Ovary (tissue), 3 donors: ENCODE results near the gene NSMCE4A.

Source experiments
- CTCF ChIP-seq, 3 donors: fragments of 450-650 bp in 2 of 3; fragments of 200-600 bp in 1 of 3; IDR thresholded peaks; one replicate each; pipeline versions ENCODE4 v1.5.1 to v1.8.0; 2016 to 2022; ENCODE audit warnings: antibody characterized with exemption in 3 of 3, mild to moderate bottlenecking in 1 of 3
- EP300 ChIP-seq: sonication (generic); formaldehyde crosslinking; IDR thresholded peaks from one replicate; pipeline ENCODE4 v1.6.1; 2017; ENCODE audit warnings: antibody characterized with exemption
- POLR2A ChIP-seq: fragments of 450-650 bp; IDR thresholded peaks from one replicate; pipeline ENCODE4 v1.6.1; 2017; ENCODE audit warnings: antibody characterized with exemption, mild to moderate bottlenecking, moderate library complexity
- donor health status: DM: no; HTN: no; CAD: no.

- TF ChIP-seq POLR2A, result no peak
- no peak for TF ChIP-seq CTCF (IDR thresholded peaks at IDR 0.05)
- no peak for TF ChIP-seq EP300
Observed at GRCh38 chr10:121981346-121981745, 6.3 kb upstream of the NSMCE4A start.
